ENCODE measurements around the gene PIGL.

GRCh38 chr17:16342979-16343378 lies 126.0 kb downstream of the PIGL start:
- no peak for TF ChIP-seq POLR2A (IDR thresholded peaks at IDR 0.05)
- TF ChIP-seq CTCF (IDR thresholded peaks at IDR 0.05), result no peak

Data from body of pancreas (tissue), 4 donors.